ENCODE data around the gene SMIM10. TPM values are rescaled to one million over a fixed set of nuclear protein-coding genes. Genes with fewer than 3 reads are reported as not detected.

Gene SMIM10
- total RNA-seq, 3 donors from 2014 or later = 2.3 to 6.2 (median 4.5) TPM

GRCh38 chrX:134963041-134963440 is 27.8 kb upstream of the SMIM10 start:
- H3K27me3 ChIP-seq = peaks cover 0 to 42% of the 10 kb centered on the region in 2 donors
- intact Hi-C loops (cut with DNase I; ENCODE audit: low total_unique reads) = no loop called here
- no peak overlapping the region for H3K4me3 ChIP-seq
- no peaks in the 10 kb centered on the region for H3K36me3 ChIP-seq
- no peaks in the 10 kb centered on the region for H3K4me1 ChIP-seq
- no peaks in the 10 kb centered on the region for H3K9me3 ChIP-seq
- DNase-seq (ENCODE audit: low spot score in 2 of 2) = no peak
- no peak overlapping the region for H3K27ac ChIP-seq
- no peak for TF ChIP-seq POLR2AphosphoS5 (IDR thresholded peaks at IDR 0.05)
- TF ChIP-seq, protein P1, sequence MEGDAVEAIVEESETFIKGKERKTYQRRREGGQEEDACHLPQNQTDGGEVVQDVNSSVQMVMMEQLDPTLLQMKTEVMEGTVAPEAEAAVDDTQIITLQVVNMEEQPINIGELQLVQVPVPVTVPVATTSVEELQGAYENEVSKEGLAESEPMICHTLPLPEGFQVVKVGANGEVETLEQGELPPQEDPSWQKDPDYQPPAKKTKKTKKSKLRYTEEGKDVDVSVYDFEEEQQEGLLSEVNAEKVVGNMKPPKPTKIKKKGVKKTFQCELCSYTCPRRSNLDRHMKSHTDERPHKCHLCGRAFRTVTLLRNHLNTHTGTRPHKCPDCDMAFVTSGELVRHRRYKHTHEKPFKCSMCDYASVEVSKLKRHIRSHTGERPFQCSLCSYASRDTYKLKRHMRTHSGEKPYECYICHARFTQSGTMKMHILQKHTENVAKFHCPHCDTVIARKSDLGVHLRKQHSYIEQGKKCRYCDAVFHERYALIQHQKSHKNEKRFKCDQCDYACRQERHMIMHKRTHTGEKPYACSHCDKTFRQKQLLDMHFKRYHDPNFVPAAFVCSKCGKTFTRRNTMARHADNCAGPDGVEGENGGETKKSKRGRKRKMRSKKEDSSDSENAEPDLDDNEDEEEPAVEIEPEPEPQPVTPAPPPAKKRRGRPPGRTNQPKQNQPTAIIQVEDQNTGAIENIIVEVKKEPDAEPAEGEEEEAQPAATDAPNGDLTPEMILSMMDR (IDR thresholded peaks at IDR 0.05) = no peak
- TF ChIP-seq POLR2A (IDR thresholded peaks at IDR 0.05) = no peak

- H3K4me1 ChIP-seq = no peaks in the 10 kb centered on the region
Measured at GRCh38 chrX:134969726-134970125, 21.1 kb upstream of the SMIM10 start.

DNA sequence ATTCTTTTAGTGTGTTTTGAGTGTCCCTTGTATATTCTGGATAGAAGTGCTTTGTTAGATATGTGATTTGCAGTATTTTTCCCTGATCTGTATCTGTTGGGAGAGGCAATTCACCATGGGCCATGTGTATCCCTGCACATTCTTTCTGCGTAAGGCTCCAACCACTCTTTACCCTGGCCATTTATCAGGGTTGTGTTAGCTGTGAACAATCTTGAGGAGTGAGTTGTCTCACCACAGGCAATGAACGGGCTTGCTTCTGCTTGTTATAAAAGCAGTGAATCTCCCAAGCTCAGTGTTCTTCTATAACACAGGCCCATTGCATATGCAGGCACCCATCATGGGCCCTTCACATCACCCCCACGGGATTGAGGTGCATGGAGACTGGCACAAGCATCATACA is 18.9 kb upstream of the SMIM10 start:
- Histone ChIP-seq H3K36me3 (no peaks in the 10 kb centered on the region), H3K4me1 (no peaks in the 10 kb centered on the region), H3K27ac (no peak overlapping the region), H3K9me3 (no peaks in the 10 kb centered on the region), H3K27me3 (peaks cover 0 to 38% of the 10 kb centered on the region in 2 donors), H3K4me3 (no peak overlapping the region)
- TF ChIP-seq POLR2A (IDR thresholded peaks at IDR 0.05) (no peak), POLR2AphosphoS5 (IDR thresholded peaks at IDR 0.05) (no peak)
- no peak for DNase-seq (ENCODE audit: low spot score in 2 of 2)
- intact Hi-C loops (cut with DNase I; ENCODE audit: low total_unique reads) = no loop called here

More at GRCh38 chrX:134969726-134970125, 21.1 kb upstream of the SMIM10 start:
- no peaks in the 10 kb centered on the region for H3K9me3 ChIP-seq
- H3K27me3 ChIP-seq = peaks cover 0 to 32% of the 10 kb centered on the region in 2 donors
- no peak overlapping the region for H3K27ac ChIP-seq
- no peak for DNase-seq (ENCODE audit: low spot score in 2 of 2)
- TF ChIP-seq POLR2A (IDR thresholded peaks at IDR 0.05) = no peak
- TF ChIP-seq, protein P1 (IDR thresholded peaks at IDR 0.05) = no peak
- no peak for TF ChIP-seq POLR2AphosphoS5 (IDR thresholded peaks at IDR 0.05)
- H3K36me3 ChIP-seq = no peaks in the 10 kb centered on the region
- intact Hi-C loops (cut with DNase I; ENCODE audit: low total_unique reads) = no loop called here
- no peak overlapping the region for H3K4me3 ChIP-seq

GRCh38 chrX:134975516-134975915 is 15.3 kb upstream of the SMIM10 start:
- intact Hi-C loops (cut with DNase I; ENCODE audit: low total_unique reads) = no loop called here
- Histone ChIP-seq H3K4me1 (no peaks in the 10 kb centered on the region), H3K27me3 (peaks cover 0 to 51% of the 10 kb centered on the region in 2 donors), H3K36me3 (no peaks in the 10 kb centered on the region), H3K4me3 (no peak overlapping the region), H3K9me3 (no peaks in the 10 kb centered on the region), H3K27ac (no peak overlapping the region)
- DNase-seq (ENCODE audit: low spot score in 2 of 2) = no peak
- TF ChIP-seq, protein P1 (IDR thresholded peaks at IDR 0.05) = no peak
- TF ChIP-seq POLR2A (IDR thresholded peaks at IDR 0.05) = no peak
- TF ChIP-seq POLR2AphosphoS5 (IDR thresholded peaks at IDR 0.05) = no peak

- H3K36me3 ChIP-seq = no peaks in the 10 kb centered on the region
- H3K27me3 ChIP-seq = peaks cover 0 to 35% of the 10 kb centered on the region in 2 donors
- TF ChIP-seq POLR2AphosphoS5 (IDR thresholded peaks at IDR 0.05) = no peak
- TF ChIP-seq POLR2A (IDR thresholded peaks at IDR 0.05) = no peak
- TF ChIP-seq, protein P1 (IDR thresholded peaks at IDR 0.05) = no peak
- intact Hi-C loops (cut with DNase I; ENCODE audit: low total_unique reads) = no loop called here
- H3K4me3 ChIP-seq = no peak overlapping the region
- no peaks in the 10 kb centered on the region for H3K4me1 ChIP-seq
- no peak for DNase-seq (ENCODE audit: low spot score in 2 of 2)
- no peaks in the 10 kb centered on the region for H3K9me3 ChIP-seq
- no peak overlapping the region for H3K27ac ChIP-seq
Measured at GRCh38 chrX:134981910-134982309, 8.9 kb upstream of the SMIM10 start.

GRCh38 chrX:134982748-134983147 is 8.0 kb upstream of the SMIM10 start:
- no peaks in the 10 kb centered on the region for H3K4me1 ChIP-seq
- no peak overlapping the region for H3K27ac ChIP-seq
- H3K36me3 ChIP-seq = no peaks in the 10 kb centered on the region
- no peaks in the 10 kb centered on the region for H3K9me3 ChIP-seq
- H3K4me3 ChIP-seq = no peak overlapping the region
- intact Hi-C loops (cut with DNase I; ENCODE audit: low total_unique reads) = no loop called here
- H3K27me3 ChIP-seq = peaks cover 0 to 31% of the 10 kb centered on the region in 2 donors
- no peak for TF ChIP-seq POLR2A (IDR thresholded peaks at IDR 0.05)
- TF ChIP-seq, protein P1 (IDR thresholded peaks at IDR 0.05) = no peak
- no peak for TF ChIP-seq POLR2AphosphoS5 (IDR thresholded peaks at IDR 0.05)
- no peak for DNase-seq (ENCODE audit: low spot score in 2 of 2)

Data from breast epithelium (tissue), 4 donors.